GM23338 (cell line): ENCODE data around the gene NFIA.

ENCODE experiments used
- CREB1 ChIP-seq: fragments of 250-450 bp; sonication (Bioruptor Pico); IDR thresholded peaks from 2 replicates; pipeline ENCODE4 v1.5.0; 2020; ENCODE audit warnings: low read depth, mild to moderate bottlenecking, moderate library complexity
- CTCF ChIP-seq, 2 experiments: fragments of 200-600 bp in 1 of 2; sonication (generic) in 1 of 2; conservative IDR thresholded peaks; 2 replicates each; pipeline versions ENCODE4 v1.5.1 to v1.6.1; 2016 to 2017; ENCODE audit warnings: antibody characterized with exemption in 2 of 2, low read depth in 2 of 2, mild to moderate bottlenecking in 2 of 2, moderate library complexity in 1 of 2
- EZH2 ChIP-seq: fragments of 200-600 bp; sonication (generic); IDR thresholded peaks from one replicate; pipeline ENCODE4 v1.8.0; 2017; ENCODE audit warnings: antibody characterized with exemption, mild to moderate bottlenecking, low read depth; ENCODE audit not compliant: unreplicated experiment
- EZH2phosphoT487 ChIP-seq: fragments of 200-600 bp; sonication (generic); IDR thresholded peaks from one replicate; pipeline ENCODE4 v1.8.1; 2018; ENCODE audit warnings: antibody characterized with exemption; ENCODE audit not compliant: unreplicated experiment
- NANOG ChIP-seq: IDR thresholded peaks from 2 replicates; pipeline ENCODE4 v1.6.1; 2016; ENCODE audit warnings: antibody characterized with exemption, borderline replicate concordance
- POLR2AphosphoS5 ChIP-seq: IDR thresholded peaks from 2 replicates; pipeline ENCODE4 v1.6.1; 2016; ENCODE audit warnings: antibody characterized with exemption, low read depth
- REST ChIP-seq: IDR thresholded peaks from one replicate; pipeline ENCODE4 v1.6.1; 2018; ENCODE audit warnings: antibody characterized with exemption; ENCODE audit not compliant: unreplicated experiment
- STAT1 ChIP-seq: IDR thresholded peaks from one replicate; pipeline ENCODE4 v1.6.1; 2016; ENCODE audit warnings: antibody characterized with exemption; ENCODE audit not compliant: unreplicated experiment

- TF ChIP-seq NANOG (no peak), CTCF (conservative IDR thresholded peaks at IDR 0.05; ENCODE audit: low read depth in 2 of 2) (no peak), EZH2 (no peak), REST (no peak), POLR2AphosphoS5 (no peak), CREB1 (no peak), EZH2phosphoT487 (no peak), STAT1 (no peak)
These were observed 36.7 kb downstream of the NFIA start for GRCh38 chr1:61119085-61119484.
